Non-pigmented ciliary epithelial cell (primary cell): ENCODE results near the gene ANK2.
"Not testable (repeated sequence)": the region's sequence is repeated elsewhere in the genome, so short reads cannot be mapped to it uniquely, and the experiment has no call there.

Experiments used
- DNase-seq: peaks from one replicate; pipeline ENCODE4 v3.0.0-alpha.2; 2010; ENCODE audit warnings: low read depth

Gene ANK2

DNA sequence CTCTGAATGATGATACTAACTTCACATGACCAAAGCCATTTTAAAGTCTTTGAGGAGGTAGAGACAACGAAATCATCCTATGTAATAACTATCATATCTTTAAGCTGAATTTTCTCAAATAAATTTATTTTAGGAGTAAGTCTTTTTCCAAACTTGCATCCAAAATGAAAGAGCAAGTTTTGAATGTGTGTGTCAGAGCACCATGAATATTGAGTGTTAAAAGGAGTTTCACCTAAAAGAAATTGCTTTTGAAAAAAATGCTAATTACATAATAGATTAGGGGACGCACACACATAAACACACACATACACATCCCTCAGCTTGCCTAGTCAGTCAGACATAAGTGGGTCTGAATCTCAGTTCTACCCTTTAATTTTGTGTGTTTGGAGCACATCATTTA is 1.9 kb downstream of the ANK2 start:
- DNase-seq = no peak

GRCh38 chr4:113052379-113052951 is 3.0 kb downstream of the ANK2 start:
- DNase-seq = peak; percentile 56

- DNase-seq = no peak
Measured at GRCh38 chr4:113053883-113054282, 4.4 kb downstream of the ANK2 start.

- no peak for DNase-seq
Measured at GRCh38 chr4:113056318-113056717, 6.9 kb downstream of the ANK2 start.

- DNase-seq = peak; percentile 22
Measured at GRCh38 chr4:113057891-113058290, 8.4 kb downstream of the ANK2 start.

DNA sequence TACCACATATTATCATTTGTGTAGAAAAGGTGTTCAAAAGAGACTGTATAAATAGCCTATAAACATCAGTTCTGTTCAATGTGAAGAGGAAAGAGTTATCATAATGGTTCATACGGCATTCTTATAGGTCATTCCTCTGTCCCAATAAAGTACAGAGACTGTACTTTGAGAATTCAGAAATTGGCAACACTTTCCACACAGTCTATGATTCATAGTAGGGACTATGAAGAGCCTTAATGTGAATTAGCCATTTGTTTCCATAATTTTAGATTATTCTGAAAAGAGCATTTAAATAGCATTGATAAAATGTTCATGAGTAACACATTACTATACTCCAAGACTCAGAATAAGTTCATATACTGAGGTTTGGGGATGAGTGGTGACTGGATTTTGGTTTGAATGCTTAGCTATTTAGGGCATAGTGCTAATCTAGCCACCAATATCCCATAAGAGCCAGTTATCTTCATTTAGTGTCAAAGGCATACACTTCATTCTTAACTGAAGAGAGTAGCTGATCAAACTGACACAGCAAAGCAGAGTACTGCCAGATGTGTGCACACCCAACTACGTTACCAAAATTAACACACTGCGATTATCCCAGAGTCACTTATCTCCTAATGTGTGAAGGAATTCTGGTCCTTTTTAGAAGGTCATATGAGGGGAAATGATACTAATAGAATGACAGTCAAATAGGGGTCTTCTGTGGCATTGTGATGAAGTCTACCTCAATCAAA is 10.2 kb downstream of the ANK2 start:
- no peak for DNase-seq

DNA sequence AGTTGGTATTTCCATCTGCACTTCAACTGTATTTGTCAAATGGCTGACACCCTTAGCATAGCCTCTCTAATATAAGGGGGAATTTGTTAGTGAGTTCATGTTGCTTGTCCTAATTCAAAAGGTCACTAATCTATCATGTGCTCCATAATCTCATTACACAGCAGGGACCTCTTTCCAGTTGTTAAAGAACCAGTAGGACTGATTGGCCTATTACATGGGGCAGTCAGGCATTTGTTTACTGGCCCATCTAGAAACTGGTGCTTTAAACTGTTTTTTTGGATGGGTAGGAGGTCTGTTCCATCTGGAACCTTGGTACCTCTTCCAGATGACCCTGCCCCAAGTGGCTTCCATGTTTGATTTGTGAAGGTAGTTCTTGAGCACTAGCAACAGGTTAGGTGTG is 11.4 kb downstream of the ANK2 start:
- no peak for DNase-seq

DNA sequence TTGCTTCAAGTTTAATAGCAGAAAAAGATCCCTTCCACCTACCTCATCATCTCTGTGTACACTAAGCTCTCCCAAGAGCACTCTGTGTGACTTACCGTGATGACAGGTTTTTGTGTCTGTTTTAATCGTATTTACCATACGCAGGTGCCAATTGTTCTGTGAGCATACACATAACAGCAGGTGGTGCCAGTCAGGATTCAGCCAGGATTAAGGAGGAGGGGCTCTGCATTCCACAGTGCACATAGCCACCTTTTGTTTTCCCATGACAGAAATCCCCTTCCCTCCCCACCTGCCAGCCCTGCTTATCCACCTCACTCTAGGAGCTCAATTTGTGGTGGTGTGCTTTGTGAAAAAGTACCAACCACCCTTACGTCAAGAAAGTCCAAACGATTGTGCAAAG is 14.8 kb downstream of the ANK2 start:
- no peak for DNase-seq

- DNase-seq = no peak
Measured at GRCh38 chr4:113065629-113066028, 16.2 kb downstream of the ANK2 start.

- not testable (repeated sequence) for DNase-seq
Measured at GRCh38 chr4:113068771-113069170, 19.3 kb downstream of the ANK2 start.

- no peak for DNase-seq
Measured at GRCh38 chr4:113069212-113069892, 19.9 kb downstream of the ANK2 start.

- DNase-seq = no peak
Measured at GRCh38 chr4:113070755-113071154, 21.3 kb downstream of the ANK2 start.

GRCh38 chr4:113071274-113071673 is 21.8 kb downstream of the ANK2 start:
- no peak for DNase-seq

DNA sequence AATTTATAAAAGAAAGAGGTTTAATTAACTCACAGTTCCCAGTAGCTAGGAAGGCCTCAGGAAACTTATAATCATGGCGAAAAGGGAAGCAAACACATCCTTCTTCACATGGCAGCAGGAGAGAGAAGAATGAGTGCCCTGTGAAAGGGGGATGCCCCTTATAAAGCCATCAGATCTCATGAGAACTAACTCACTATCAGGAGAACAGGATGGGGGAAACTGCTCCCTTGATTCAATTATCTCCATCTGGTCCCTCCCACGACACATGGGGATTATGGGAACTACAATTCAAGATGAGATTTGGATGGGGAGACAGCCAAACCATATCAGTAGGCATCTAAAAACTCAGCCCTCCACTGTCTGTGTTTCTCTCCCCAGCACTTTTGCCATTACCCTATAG is 22.4 kb downstream of the ANK2 start:
- DNase-seq = no peak

DNA sequence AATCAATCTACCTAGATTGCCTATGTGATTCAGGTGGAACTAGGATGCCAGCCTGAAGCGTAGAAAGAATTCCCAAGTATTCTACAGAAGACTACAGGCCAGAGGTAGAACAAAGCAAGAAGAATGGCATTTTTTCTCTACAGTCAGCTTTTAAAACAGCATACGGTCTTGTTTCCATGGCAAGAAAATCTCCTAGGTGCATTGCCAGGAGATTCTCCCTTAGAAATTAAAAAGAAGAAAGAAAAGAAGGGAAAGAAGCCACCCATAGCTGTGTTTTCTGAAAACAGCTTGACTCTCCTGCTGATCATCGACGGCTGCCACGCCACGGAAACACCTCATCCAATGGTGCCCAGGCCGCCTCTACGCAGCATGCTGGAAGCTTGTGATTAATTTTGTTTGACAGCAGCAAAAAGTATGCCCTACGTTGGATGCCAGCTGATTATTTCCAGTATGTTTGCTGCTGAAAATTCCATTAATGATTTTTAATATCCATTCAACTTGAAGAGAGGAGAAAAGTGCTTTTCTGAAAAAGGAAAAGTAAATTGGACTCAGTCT is 24.1 kb downstream of the ANK2 start:
- no peak for DNase-seq

GRCh38 chr4:113077575-113077974 is 28.1 kb downstream of the ANK2 start:
- no peak for DNase-seq

DNA sequence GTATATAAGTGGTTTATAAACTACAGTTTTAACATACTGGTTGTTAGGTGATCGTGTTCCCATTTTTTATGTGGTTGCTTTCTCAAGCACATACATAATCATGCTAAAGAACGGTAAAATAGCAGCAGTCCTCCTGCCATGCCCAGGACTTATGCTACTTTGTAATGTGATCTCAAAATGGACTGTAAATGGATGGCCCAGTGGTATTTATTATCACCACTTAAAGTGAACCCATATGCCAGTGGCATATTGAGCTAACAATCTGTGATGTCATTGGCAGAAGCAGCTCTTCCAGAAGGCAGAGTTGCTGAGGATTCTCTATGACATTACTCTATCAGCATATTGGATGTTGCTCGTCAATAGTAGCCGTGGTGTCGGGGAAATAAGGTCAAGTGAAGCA is 28.6 kb downstream of the ANK2 start:
- no peak for DNase-seq

- DNase-seq = no peak
Measured at GRCh38 chr4:113080050-113080449, 30.6 kb downstream of the ANK2 start.

GRCh38 chr4:113080624-113081023 is 31.2 kb downstream of the ANK2 start:
- DNase-seq = no peak

DNA sequence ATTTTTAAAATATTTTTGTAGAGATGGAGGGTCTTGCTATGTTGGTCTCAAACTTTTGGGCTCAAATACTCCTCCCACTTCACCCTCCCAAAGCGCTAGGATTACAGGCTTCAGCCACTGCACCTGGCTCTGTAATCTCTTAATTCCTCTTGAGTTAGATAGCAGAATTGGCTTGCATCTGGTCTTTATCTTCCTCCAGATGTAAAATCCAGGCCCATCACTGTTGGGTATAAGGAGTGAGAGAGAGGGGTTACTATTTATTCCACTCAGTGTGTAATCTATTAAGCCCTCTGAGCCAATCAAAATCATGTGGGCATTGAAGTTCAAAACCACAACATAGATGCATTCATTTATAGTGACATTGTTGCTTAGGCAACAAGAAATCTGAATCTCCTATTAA is 33.9 kb downstream of the ANK2 start:
- no peak for DNase-seq

- DNase-seq = no peak
Measured at GRCh38 chr4:113086172-113086695, 36.8 kb downstream of the ANK2 start.

DNA sequence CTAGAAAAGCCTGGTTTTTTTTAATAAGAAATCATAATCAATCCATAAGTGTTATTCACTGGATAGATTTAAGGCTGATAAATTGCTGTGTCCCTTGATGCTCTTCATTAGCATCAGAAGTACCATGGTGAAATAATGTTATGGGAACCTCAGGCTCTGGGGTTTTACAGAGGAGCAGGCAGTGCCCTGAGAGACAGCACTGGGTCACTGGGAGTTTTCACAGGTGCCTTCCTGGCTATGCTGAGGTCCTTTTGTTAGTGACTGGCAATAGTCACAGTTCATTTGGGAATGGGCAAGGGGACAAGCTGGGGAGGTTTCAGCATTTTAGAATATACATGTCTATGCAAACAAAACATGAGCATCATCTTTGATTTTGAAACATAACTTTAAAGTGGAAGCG is 38.6 kb downstream of the ANK2 start:
- DNase-seq = no peak

- DNase-seq = no peak
Measured at GRCh38 chr4:113090954-113091353, 41.5 kb downstream of the ANK2 start.
